Stimulated activated CD8-positive, alpha-beta memory T cell treated with anti-CD3 and anti-CD28 coated beads, Interleukin-4, amount 100 ng/mL, for 48 hours (primary cell): ENCODE data around the gene ABCC9.
"Not testable (repeated sequence)": the region's sequence is repeated elsewhere in the genome, so short reads cannot be mapped to it uniquely, and the experiment has no call there.

Experiments used
- DNase-seq: peaks from one replicate; pipeline ENCODE4 v3.0.0-alpha.2; 2020

Gene ABCC9

GRCh38 chr12:21929972-21930371 is 11.3 kb downstream of the ABCC9 start:
- not testable (repeated sequence) for DNase-seq

DNA sequence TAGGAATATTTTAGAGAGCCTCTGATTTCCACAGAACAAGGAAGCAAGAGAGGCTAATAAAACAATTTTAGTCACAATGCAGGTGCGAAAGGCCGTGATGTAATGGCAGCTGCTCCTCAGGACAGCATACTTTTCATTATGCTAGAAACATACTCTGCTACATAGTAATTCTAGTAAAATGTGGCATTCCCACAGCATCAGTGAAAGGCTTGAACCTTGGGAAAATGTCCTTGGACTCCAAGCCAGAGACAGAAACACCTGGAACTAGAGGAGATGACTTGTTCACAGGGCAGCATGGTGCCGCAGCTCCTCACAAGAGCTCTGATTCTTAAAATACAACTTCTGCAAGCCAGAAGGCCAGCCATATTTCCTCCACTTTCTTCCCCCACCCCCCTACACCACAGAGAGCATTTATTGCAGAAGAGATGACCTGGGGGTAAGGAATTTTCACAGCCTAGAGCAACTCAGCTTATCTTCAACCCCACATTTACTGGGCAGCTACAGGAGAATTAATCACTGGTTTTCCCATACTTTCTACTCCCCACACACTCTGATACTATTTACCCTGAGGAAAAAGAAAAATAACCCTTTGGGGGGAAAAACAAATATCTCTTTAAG is 15.8 kb downstream of the ABCC9 start:
- no peak for DNase-seq

DNA sequence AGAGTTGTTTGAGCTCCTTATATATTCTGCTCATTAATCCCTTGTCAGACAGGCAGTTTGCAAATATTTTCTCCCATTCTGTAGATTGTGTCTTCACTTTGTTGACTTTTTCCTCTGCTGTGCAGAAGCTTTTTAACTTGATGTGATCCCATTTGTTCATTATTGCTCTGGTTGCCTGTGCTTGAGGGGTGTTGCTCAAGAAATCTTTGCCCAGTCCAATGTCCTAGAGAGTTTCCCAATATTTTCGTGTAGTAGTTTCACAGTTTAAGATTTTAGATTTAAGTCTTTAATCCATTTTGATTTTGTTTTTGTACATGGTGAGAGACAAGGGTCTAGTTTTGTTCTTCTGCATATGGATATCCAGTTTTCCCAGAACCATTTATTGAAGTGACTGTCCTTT is 19.8 kb downstream of the ABCC9 start:
- DNase-seq: no peak

DNA sequence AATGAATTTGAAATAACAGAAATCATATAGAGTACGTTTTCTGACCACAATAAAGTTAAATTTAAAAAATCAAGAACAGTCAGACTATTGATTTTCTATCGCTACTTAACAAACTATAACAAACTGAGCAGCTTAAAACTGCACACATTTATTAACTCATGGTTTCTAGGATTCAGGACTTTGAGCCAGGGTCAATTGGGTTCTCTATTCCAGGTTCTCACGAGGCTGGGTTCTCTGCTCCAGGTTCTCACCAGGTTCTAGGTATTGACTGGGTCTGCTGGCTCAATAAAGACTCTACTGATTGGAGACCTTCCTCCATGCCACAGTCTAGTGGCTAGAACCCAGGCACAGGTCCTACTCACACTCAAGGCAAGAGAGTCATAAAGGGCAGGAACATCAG is 22.8 kb downstream of the ABCC9 start:
- no peak for DNase-seq

DNA sequence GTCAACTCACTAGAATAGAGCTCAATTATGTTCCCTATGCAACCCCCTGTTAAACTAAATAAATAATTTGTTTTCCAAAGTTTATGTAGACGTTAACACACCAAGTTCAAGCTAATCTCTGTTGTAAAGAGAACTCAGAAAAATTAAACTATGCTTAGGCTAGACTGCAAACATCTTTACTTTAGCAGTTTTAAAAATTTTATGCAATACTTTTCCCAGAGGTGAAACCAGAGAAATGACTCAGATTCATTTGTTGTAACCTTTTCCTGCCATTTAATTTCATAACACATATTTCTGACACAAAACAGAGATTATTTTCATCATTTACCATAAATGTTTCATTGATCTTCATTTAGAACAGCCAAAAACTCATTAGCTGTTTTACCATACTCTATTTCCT is 27.4 kb downstream of the ABCC9 start:
- DNase-seq: no peak

GRCh38 chr12:21912318-21912717 is 28.9 kb downstream of the ABCC9 start:
- DNase-seq: no peak

DNA sequence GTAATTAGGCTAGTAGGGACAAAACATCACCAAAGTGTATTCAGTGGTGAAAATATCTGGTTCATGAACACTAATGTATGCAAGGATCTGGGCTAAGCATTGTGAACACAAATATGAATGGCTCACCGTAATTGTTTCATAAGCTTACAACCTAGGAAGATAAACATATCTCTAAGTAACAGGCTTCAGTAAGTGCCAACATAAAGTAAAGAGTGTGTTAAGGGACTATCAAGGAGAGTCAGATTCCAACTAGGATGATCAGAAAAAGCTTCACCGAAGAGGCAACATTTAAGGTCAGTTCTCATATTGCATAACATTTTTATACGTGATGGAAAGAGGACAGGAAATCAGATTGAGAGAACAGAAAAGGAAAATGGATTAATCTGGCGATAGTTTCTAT is 29.4 kb downstream of the ABCC9 start:
- DNase-seq: no peak

GRCh38 chr12:21910657-21911056 is 30.6 kb downstream of the ABCC9 start:
- no peak for DNase-seq

- DNase-seq: no peak
Observed at GRCh38 chr12:21907948-21908837, 33.0 kb downstream of the ABCC9 start.

DNA sequence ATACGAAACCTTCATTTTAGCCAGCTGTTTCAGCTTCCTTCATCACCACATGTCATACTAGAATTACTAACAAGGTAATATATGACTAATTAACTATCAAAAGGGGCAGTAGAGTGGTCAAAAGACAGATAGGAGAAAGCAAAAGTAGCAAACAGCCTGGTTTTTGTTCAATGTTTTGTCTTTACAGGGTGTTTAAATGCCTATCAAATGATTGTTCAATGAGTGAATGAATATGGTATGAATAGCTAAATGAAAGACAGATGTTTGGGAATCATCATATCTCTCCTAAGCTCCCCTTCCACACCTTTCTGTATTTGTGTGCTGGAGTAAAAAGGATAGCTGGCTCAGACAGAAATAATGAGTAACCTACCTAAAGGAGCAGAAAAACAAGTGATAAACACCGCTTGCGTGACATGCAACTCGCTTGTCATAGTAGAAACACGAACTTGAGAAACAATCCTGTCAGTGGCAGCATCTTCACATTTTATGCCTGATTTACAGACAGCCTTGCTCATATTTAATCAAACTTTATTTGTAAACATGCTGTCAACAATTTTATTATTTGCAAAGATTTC is 34.2 kb downstream of the ABCC9 start:
- no peak for DNase-seq

DNA sequence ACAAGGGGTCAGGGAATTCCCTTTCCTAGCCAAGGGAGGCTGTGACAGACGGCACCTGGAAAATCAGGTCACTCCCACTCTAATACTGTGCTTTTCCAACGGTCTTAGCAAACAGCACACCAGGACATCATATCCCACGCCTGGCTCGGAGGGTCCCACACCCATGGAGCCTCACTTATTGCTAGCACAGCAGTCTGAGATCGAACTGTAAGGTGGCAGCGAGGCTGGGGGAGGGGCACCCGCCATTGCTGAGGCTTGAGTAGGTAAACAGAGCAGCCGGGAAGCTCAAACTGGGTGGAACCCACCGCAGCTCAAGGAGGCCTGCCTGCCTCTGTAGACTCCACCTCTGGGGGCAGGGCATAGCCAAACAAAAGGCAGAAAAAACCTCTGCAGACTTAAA is 41.7 kb downstream of the ABCC9 start:
- DNase-seq: not testable (repeated sequence)

DNA sequence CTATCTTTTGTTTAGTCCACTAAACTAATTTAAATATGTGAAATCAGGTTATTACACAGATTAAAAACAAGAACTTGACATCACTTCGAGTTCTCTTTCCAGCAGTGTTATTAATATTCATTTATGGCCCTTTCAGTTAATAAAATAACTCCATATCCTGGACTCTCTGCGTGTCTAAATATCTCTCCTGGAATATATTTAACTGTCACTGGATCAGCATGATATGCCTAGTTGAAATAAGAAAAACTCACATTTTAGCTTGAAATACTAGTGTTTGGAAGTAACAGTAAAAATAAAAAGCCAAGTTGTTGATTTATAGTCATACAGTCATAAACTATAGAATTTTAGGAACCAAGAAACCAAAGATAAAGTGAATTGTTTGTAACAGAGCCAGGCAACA is 45.6 kb downstream of the ABCC9 start:
- no peak for DNase-seq

- no peak for DNase-seq
Observed at GRCh38 chr12:21894792-21895595, 46.2 kb downstream of the ABCC9 start.

GRCh38 chr12:21893924-21894323 is 47.3 kb downstream of the ABCC9 start:
- no peak for DNase-seq

DNA sequence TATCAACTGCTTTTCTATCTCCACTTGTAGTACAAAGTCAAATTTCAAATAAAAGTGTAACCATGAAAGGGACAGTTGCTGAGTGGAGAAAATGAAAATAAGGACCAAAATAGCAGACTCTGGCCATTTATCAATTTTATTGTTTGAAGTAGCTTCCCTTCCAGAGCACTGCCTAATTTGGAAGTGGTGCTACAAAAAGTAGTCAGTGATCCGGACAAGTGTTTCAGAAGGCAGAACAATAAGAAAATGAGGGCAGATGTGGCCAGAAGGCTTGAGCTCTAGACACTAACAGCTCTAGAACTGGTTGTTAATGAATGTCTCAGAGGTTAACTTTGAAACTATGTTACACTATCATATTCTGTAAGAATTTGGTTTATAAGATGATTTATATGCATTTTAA is 48.9 kb downstream of the ABCC9 start:
- no peak for DNase-seq

DNA sequence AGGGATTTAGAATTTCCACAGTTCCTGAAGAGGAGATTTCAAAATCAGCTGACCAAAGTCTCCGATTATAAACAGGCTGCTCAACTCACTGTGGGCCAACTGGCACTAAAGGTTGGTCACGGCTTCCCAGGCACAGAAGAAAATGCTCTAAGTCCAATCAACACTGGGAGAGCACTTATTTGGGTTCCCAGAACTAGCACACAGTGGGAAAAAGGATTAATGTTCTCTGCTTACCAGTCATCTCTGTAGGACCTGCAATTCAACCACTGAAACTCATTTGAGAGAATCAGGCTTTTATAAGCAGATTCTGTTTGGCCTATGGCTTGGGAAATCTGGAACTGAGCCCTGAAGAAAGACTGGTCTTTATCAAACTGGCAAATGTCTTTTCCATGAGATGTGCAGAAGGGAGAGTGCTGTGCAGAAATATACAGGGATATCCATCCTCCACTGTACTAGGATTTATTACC is 49.4 kb downstream of the ABCC9 start:
- DNase-seq: no peak

- no peak for DNase-seq
Observed at GRCh38 chr12:21888276-21888863, 52.9 kb downstream of the ABCC9 start.

- no peak for DNase-seq
Observed at GRCh38 chr12:21884936-21885335, 56.3 kb downstream of the ABCC9 start.

DNA sequence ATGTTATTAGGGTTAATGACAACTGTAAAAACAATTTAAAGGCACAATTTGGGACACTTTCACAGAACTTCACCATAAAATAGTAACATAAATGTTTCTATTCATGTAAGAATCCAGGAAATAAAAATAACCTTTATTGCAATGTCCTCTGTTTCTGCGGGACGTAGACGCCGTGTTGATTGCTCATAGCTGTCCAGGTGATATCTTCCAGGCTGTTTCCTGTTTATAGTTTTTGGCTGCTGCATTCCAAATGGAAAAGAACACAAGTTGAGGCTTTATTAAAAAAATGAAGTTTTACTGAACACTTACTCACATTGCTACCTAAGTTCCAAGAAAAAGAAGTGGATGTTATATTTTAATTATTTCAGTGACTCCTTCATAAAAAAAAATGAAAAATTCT is 58.6 kb downstream of the ABCC9 start:
- no peak for DNase-seq

- no peak for DNase-seq
Observed at GRCh38 chr12:21881965-21882364, 59.3 kb downstream of the ABCC9 start.

GRCh38 chr12:21879312-21879711 is 61.9 kb downstream of the ABCC9 start:
- DNase-seq: no peak

- DNase-seq: no peak
Observed at GRCh38 chr12:21877293-21877982, 63.8 kb downstream of the ABCC9 start.
